ENCODE measurements around the gene EIF1.

EIF1 gene

DNA sequence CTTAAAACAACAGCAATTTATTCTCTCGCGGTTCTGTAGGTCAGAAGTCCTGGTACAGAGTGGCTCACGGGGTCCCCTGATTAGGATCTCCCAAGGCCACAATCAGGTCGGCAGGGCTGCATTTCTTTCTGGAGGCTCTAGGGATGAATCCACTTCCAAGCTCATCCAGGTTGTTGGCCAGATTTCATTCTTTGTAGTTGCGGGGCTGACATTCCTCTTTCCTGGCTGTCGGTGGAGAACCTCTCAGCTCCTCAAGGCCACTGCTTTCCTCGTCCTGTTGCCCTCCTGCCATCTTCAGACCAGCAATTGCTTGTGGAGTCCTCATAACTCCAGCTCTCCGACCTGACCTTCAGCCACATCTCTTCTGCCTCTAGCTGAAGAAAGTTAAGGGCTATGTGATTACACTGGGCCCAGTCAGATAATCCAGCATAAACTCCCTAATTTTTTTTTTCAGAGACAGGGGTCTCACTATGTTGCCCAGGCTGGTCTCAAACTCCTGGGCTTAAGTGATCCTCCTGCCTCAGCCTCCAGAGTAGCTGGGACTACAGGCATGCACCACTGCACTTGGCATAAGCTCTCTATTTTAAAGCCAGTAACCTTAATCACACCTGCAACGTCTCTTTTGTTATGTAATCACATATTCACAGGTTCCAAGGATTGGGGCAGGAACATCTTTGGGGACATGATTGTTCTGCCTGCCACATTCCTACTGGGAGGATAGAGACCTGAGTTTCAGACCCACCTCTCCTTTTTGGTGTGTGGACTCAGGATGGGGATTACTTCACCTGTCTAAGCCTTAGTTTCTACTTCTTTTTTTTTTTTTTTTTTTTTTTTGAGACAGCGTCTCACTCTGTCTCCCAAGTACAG, 19.4 kb downstream of the EIF1 start:
- DNase-seq: no peak

DNA sequence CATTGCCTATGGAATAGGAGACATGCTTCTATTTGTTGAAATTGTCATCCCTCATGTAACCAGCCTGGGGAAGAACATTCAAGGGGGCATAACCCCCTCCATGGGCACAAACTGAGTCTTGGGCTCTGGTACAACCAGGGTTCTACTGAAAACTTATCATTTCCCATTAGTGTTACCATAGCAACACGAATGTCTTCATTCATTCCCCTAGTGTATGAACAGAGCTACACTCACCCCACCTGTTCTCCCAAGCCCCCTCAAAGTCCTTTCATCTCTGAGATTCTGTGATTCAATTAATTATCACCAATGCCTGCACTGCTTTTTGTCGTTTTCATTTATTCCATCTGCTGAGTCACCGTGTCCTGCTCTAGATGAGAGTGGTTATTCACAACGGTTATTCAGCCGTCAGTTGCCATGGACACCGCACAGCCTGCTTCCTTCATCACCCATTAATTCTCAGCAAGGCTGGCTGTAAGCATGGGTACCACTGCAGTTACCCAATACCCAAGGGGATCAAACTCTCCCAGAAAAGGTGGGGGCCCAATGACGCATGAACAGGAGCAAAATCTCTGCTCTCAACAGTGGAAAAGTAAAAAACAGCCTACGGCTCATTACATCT, 21.9 kb downstream of the EIF1 start:
- DNase-seq: no peak

DNA sequence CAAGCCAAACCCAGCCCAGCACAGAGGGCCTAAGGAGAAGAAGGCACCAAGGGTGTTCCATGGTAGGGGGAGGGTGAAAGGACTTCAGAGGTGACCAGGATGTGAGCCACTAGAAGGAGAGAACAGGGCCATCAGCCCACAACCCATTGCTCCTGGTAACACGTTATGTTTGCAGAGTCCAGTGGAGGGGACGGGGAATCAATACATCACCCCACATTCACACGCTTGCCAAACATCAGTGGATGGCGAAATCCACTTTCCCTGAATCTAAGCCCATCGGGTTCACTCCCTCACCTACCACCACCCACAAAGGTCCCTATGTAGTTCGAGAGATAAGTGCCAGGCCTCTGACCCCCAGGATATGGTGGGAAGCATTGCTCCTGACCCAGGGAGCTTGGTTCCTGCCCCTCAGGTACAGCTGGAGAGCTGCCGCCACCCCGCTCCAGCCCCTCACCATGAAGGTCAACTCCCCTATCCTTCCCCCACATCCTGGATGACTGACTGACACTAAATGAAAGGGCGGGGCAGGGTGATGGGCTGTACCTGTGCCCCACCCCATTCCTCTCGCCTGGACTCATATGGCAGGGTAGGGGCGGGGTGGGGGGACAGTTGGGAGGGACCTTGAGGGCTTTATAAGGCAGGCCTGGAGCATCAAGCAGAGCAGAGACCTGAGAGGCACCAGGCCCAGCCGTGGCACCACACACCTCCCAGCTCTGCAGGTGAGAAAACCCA, 23.1 kb downstream of the EIF1 start, which contains the start of gene GAST:
Gene GAST (plus strand): TSS at position 663 of the 732 bp plus-strand sequence. CDS start 3,106 bp downstream, outside the sequence.
- no peak for DNase-seq

DNA sequence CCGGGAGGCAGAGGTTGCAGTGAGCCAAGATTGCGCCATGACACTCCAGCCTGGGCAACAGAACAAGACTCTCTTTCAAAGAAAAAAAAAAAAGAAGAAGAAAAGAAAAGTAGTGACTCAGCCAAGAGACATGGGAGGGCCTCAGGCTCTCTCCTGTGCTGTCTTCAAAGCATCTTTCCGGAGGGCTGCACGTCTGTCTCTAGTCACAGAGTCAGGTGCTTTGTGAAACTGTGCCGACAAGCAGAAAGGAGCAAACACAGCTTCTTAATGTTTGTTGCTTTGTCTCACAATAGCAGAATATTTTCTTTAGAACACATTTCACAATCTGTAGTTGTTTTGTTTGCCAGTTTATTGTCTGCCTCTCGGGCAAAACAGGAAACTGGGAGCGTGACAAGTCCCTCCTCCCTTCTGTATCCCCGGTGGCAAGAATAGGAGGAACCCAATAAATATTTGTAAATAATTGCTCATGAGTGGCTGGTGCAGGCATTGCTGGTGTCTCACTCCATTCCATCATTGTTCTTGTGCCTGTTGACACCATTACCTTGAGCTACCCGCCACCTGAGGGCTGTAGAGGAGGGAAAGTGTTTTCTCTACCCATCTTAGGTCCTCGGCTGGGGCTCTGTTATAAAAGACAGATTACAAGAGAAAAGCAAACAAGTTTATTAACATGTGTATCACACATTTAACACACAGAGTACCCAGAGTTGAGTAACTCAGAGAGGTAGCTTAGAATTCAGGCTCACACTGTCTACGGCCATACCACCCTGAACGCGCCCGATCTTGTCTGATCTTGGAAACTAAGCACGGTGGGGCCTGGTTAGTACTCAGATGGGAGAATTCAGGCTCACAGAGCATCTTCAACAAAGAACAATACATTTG, 29.0 kb downstream of the EIF1 start:
- no peak for DNase-seq

DNA sequence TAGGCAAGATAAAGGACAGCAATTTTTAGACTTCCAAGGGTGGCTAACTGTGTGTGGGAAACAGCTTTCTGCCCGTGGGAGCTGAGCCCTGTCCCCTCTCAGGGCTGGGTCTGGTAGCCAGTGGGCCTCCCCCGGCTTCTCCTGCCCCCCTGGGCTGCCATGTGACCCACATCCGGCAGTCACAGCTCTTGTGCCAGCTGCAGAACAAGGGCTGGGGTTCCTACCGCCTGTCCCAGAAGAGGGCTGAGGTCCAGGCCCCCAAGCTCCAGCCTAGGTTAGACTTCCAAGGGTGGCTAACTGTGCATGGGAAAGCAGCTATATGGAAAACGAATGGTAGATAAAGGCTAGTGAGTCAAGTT, 29.6 kb downstream of the EIF1 start:
- DNase-seq: no peak

DNA sequence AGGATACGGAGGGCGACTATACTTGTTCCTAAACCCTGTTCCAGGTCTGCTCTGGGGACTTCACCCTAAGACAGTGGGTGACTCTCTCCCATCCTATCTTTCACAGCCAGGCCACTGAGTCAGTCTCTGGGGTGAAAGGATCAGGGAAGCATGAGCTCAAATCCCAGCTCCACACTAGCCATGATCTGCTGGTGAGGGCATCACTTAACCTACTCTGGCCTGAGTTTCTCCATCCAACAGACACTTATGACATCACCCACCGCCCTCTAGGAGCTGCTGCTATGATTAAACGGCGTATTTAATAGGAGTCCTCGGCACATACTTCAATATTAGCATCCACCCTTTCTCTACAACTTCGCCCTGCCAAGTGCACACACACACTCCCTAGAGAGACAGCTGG, 33.5 kb downstream of the EIF1 start:
- no peak for DNase-seq

DNA sequence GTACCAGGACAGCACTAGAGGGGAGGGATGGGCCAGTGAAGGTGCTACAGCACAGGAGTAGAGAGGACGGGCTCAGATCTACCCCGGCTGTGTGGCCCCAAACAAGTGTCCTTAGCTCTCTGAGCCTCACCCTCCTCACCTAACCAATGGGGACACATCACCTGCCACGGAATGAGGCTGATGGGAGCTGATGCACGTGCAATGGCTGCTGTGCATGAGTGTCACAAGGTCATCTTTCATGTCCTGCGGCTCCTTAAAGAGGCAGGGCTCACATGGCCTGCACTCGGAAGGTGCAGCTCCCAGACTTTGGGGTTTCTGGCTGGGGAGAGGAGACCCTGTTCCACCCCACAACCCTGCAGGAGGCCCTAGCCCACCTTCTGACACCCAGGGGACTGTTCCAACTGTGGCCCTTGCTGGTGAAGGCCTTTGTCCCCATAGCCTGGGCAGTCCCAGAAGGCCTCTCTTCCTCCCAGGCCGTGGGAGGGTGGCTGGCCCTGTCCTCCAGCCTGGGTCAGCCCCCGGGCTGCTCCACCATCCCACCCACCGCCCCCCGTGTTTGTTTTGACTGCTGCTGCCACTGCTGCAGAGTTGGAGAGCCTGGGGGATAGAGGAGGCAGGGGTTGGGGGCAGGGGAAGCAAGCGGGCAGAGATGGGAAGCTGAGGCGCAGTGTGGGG, 35.3 kb downstream of the EIF1 start:
- no peak for DNase-seq

DNA sequence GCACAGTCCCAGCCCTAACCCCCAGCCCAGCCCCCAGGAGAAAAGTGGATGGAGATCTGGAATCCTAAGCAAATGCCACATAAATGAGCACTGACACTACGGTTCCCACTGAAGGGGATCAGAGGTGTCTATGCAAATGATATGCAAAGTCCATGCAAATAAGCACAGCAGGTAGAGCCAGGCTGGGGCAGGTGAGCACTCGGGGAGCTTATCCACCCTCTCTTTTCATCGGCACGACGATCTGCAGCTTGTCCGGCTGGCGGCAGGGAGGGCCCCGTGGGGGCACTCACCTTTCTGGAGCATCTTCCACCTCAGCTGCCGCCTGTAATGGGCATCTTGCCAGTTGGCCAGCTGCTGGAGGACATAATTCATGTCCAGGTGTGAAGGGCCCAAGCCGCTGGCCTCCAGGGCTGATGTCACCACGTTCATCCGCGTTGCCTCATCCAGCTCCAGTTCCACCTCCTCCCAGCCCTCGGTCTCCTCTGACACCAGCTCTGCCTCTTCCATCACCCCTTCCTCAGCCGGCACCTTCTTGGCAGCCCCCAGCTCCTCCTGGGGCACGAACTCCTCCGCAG, 35.9 kb downstream of the EIF1 start:
- no peak for DNase-seq

DNA sequence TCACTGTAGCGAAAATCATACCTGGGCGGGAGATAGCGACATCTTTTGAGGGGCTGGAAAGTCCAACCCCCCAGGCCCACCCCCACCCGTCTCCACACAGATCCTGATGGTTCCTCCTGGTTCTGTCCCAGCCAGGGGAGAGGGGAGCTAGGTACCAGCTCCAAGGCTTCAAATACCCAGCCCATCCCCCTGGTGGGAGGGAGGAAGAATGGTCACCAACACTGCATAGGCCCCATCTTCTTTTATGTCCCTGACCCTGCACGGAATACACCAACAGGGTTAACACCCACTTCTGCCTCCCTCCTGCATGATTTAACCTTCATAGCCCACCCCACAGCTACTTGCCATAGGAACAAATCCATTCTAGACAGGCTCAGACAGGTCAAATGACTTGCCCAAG, 36.4 kb downstream of the EIF1 start:
- no peak for DNase-seq

DNA sequence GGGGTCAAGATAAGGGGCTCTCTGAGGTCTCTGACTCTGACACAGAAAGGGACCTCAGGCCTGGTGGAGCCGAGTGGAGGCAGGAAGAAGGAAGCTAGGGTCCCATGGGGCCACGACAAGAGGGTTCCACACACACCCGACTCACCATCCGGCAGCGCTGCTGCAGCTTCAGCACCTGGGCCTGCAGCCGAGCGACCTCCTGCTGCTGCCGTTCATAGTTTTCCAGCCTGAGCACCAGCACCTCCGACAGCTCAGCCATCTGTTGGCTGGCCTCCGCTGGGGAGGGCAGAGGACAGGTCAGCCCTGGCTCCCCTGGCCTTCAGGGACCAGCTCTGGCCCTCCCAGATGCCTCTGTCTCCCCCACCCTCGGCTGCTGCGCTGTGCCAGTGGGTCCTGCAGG, 39.4 kb downstream of the EIF1 start:
- DNase-seq: no peak

DNA sequence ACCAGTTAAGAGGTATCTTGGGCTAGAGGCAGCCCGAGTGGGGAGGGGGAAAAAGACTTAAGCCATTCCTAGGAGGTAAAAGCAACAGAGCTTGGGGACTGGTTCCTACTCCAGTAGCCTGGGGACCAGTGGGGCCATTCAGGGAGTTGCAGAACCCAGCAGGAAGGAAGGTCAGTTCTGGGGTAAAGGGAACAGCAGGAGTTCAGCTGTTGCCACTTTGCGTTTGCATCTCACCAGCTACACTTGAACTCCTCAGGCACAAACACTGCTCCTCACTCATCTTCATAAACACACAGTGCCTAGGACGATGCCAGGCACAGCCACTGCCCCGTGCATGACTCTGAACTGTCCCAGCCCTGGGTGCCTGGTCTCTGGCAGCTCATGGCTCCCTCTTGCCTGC, 41.8 kb downstream of the EIF1 start:
- no peak for DNase-seq

DNA sequence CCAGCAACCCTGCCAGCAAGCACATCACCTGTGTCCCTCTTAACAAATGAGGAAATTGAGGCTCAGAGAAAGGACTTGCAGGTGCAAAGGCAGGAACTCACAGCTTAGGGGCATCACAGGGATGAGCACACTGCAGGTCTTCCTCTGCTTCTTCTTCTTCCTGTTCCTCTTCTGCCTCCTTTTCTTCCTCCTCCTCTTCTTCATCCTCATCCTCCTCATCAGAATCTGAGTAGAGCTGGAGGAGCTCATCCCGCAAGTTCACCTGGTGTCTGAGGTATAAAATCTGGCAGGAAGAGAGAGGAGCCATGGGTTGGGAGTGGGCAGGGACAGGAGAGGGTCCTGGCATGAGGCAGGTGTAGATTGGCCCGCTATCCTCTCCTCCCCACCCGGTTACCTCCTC, 43.2 kb downstream of the EIF1 start:
- no peak for DNase-seq

DNA sequence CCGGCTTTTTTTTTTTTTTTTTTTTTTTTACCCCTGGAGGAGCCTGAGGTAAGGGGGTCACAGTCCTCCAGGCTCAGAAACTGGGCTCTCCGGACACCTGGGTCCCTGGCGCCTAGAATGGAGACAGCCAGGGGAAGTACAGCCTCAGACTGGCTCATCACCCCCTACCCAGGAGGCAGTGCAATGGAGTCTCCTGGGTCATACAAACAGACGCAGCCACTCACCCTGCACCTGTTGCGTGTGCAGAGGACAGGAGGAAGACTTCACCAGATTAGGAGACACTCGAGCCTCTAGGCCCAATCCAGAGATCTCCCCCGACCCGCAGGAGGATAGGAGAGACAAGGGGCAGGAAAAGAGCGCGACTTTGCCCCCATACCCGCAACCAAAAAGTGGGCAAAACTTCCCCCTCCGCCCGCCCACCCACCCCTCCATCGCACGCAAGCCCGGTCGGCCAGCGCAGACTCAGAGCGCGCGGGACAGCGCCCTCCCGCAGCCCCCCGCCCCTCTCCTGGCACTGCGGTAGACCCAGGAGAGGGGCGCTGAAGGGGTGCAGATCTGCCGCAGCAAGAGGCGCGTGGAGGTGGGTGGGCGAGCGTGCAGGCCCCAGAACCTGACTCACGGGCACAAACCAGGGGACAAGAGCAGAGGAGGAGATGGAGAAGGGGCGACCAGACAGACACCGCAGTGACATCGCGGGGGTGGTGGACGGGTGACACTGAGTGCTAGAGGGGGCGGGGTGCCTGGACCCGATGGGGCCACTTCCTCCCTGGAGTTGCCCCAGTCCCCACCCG, 44.9 kb downstream of the EIF1 start:
- no peak for DNase-seq

DNA sequence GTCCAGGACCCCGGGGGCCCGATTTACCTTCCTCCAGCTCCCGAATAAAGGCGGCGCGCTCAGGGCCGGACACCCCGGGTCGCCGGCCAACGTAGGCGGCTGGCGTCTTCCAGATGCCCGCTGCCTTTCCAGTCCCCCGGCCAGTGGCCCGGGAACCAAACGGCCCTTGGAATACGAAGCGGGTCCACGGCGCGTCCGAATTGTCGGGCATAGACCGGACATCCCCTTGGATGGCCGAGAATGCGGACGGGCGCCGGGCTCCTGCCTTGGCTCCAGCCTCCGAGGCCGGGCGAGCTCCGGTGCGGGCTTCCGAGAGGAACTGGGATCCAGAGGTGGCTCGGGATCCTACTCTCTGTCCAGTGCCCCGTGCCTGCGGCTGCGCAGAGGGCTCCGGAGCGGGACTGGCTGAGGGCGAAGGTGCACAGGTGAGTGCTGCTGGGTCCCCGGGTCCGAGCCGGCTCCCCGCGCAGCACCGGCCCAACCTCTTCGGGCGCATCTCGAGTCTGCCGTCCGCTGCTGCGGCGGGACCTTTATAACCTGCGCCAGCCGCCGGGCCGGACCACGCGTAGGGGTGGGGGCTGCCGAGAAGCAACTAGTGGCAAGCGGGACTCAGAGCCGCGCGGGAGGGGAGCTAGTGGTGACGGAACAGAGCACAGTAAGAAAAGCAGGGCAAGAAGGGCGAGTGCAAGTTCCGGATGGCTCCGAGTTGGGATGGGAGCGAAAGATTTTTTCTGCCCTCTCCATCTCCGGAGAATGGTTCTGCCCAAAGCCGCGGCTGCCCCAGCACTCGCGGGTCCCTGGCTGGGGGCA, 45.7 kb downstream of the EIF1 start, which contains the start of gene HAP1:
Gene HAP1 (minus strand): TSS at position 505 of the 810 bp plus-strand sequence. CDS start 9 bp downstream, at position 496.
- DNase-seq: peak; percentile 10

DNA sequence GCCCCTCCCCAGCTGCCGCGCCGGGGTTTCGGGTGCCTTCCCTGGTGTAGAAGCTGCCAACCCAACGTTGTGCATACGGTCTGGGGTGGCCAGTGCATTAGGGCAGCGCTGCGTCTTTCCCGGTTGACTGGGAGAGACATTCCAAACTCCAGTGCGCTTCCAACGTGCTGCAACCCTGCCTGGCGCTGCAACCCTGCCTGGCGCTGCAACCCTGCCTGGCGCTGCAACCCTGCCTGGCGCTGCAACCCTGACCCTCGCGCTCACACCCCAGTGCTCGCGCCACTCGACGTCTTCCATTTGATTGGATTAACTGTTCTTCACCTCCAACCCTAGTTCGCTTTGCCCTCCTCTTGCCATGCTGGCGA, 46.2 kb downstream of the EIF1 start:
- no peak for DNase-seq

DNA sequence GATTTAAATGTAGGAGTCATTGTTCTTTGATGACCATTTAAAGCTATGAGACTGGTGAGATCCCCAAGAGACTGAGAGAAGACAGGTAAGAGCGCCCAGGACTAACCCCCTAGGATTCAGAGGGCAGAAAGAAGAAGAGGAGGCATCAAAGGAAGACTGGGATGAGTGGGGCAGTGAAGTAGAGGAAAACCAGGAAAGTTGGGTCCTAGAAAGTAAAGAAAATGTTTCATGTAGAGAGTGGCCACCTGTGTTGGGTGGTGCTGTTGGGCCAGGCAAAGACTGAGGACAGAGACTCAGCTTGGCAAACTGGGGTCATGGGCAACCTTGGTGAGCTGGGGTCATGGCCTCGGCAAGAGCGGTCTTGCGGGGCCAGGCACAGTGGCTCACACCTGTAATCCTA, 47.1 kb downstream of the EIF1 start:
- no peak for DNase-seq

DNA sequence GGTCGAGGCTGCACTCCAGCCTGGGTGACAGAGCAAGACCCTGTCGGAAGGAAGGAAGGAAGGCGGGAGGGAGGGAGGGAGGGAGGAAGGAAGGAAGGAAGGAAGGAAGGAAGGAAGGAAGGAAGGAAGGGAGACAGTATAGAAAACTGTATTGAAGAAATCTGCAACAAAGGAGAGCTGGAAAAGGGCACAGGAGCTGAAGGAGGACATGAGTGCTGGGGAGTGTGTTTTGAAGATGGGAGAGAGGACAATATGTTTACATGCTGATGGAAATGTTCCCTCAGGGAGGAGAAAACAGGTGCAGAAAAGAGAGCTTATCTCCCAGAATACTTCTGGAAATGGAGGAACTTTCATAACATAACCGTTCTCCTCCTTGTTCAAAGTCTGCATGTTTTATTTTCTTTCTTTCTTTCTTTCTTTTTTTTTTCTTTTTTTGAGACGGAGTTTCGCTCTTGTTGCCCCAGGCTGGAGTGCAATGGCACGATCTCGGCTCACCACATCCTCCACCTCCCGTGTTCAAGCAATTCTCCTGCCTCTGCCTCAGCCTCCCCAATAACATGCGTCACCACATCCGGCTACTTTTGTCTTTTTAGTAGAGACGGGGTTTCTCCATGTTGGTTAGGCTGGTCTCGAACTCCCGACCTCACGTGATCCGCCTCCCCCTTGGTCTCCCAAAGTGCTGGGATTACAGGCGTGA, 48.4 kb downstream of the EIF1 start:
- no peak for DNase-seq

DNA sequence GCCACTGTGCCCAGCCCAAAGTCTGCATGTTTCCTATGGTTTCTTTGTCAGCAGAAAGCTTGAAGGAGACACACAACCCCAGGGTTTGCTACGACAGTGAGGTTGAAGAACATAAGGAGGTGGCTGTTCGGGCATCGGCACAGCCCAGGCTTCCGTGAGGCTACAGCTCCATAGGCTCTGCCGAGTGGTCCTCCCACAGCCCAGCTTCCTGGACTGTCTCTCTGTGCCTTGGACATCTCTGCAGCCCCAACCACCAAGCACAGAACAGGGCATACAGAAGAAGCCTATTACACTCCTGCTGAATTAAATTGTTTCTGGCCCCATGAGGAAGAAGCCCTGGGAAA, 49.0 kb downstream of the EIF1 start:
- no peak for DNase-seq

DNA sequence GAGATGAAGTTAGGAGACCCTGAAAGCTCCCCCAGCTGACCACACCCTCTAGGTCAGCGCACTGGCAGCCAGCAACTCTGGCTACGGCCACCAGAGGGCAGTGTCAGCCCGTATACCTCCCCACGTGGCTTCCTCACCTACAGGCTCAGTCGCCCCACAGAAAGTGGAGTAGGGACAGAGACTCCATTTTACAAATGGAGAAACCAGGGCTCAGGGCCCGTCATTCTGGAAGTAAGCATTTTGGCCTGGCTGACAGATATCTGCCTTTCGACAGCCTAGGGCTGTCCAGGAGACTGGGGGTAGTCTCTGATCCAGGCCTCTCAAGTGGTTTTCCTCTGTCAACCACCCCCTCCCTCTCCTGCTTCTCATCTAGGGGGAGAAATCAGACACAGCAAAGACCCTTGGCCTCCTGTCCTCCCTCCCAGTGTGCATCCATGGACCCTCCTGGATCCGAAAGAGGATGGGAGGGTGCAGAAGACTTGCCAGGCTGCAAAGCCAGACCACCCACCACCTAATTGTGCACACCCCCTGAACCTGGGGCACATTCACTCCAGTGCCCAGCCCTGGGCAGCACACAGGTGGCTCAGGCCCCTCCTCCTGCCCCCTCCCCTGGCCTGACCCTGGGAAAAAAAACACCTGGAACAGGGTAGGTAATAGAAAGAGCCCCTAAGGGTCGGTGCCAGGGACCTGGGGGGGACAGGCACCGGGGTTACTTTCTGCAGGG, 49.6 kb downstream of the EIF1 start:
- DNase-seq: peak; percentile 76

All from activated CD4-positive, alpha-beta T cell treated with anti-CD3 and anti-CD28 coated beads, Interleukin-2, amount 50 U/mL, for 1 hour (primary cell).